Ureter (tissue), 1 donor: ENCODE results near the gene HINFP. TPM values are rescaled to one million over a fixed set of nuclear protein-coding genes. Genes with fewer than 3 reads are reported as not detected.

Experiments used
- DNase-seq: peaks from one replicate; pipeline ENCODE4 v3.0.0-alpha.2; 2020; ENCODE audit warnings: low spot score
- total RNA-seq: library from RNA; stranded (reverse); gene quantifications from one replicate; pipeline ENCODE4 v1.2.4, GENCODE V29; 2023
- donor health status: DM: yes; HTN: yes; CAD: no.

HINFP gene, protein sequence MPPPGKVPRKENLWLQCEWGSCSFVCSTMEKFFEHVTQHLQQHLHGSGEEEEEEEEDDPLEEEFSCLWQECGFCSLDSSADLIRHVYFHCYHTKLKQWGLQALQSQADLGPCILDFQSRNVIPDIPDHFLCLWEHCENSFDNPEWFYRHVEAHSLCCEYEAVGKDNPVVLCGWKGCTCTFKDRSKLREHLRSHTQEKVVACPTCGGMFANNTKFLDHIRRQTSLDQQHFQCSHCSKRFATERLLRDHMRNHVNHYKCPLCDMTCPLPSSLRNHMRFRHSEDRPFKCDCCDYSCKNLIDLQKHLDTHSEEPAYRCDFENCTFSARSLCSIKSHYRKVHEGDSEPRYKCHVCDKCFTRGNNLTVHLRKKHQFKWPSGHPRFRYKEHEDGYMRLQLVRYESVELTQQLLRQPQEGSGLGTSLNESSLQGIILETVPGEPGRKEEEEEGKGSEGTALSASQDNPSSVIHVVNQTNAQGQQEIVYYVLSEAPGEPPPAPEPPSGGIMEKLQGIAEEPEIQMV
- 28.8 TPM for total RNA-seq

DNA sequence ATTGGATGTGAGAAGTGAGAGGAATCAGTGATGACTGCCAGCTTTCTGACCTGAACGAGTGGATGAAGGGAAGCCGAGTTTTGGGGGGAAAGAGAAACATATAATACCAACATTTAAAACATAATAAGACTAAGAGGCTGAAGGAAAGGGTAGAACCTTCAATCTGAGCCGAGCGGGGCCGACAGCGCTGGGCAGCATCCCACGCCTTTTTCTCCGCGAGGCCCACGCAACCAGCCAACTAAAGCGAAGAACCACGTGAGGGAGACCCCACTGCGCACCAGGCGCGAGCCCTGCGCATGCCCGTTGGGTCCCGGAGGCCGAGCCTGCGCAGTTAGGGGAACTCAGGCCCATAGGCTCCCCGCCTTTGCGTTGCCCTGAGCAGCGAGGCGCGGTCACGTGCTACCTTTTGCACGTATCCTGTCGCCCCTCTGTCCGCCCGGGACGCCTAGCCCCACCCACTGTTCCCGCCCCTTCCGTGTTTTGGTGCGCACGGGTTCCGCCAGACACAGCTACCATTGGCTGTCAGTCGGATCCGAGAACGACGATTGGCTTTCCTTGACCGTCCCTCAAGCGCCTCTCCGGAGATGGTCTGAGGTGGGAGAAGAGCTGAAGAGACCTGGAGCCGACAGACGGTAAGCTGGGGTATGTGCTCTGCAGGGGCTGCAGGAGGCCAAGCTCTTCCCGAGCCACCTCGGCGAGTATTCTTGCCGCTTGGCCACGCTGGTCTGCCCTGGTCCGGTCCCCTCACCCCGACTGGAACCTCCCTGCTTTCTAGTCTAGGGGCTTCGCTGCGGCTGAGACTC, at the start of gene HINFP:
Gene HINFP (plus strand): TSS at position 573 of the 803 bp plus-strand sequence. CDS start 5,365 bp downstream, outside the sequence.
- DNase-seq = peak; percentile 100

DNA sequence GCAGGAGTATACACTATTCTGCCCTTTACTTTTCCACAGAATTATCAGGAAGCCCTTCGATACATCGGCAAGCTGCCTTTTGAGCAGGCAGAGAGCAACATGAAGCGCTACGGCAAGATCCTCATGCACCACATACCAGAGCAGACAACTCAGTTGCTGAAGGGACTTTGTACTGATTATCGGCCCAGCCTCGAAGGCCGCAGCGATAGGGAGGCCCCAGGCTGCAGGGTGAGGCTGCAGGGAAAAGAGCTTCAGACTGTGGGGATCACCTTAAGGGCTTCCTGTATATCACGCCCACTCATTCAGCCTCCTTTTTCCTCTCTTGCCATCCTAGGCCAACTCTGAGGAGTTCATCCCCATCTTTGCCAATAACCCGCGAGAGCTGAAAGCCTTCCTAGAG, 43.5 kb upstream of the HINFP start:
- DNase-seq = no peak

DNA sequence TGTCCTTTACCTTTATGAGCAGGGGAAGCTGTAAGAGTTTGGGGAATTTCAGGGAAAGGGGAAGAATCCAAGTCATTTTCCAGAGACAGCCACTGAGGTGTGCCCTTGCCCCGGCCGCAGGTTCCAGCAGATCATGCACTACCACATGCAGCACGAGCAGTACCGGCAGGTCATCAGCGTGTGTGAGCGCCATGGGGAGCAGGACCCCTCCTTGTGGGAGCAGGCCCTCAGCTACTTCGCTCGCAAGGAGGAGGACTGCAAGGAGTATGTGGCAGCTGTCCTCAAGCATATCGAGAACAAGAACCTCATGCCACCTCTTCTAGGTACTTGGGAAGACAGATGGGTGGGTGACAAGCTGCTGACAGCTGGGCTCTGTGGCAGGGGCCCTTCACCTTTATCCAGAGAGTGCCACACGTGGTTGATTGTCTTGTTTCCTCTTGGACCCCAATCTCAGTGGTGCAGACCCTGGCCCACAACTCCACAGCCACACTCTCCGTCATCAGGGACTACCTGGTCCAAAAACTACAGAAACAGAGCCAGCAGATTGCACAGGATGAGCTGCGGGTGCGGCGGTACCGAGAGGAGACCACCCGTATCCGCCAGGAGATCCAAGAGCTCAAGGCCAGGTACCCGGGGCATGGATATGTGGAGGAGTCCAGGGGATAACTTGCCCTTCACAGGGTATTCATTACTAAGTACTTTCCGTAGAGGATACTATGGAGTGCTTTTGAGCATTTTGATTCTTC, 42.5 kb upstream of the HINFP start:
- DNase-seq = no peak

DNA sequence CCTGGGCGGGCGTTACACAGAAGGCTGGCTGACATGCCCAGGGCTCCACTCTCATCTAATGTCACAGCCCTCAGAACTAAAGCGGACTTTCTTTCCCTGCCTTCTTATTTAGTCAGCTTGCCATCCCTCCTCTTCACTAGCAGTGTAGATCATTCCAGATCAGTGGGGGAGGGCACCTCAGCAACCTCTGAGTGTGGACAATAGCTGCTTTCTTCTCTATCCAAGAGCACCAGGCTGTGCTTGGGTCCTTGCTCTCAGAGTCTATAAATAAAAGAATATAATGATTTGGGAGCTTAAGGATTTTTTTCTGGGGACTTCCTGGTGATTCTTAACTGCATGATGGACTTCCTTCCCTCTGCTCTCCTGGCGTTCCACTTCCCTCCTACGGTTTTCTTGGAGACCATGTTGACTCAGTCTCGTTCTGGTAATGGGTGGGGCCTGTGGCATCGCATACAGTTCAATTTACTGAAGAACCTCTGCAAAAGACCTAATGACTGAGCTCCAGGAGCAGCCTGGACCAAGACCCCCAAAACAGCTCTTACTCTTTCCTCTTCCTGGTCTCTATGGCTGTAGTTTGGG, 39.6 kb upstream of the HINFP start:
- DNase-seq = no peak

DNA sequence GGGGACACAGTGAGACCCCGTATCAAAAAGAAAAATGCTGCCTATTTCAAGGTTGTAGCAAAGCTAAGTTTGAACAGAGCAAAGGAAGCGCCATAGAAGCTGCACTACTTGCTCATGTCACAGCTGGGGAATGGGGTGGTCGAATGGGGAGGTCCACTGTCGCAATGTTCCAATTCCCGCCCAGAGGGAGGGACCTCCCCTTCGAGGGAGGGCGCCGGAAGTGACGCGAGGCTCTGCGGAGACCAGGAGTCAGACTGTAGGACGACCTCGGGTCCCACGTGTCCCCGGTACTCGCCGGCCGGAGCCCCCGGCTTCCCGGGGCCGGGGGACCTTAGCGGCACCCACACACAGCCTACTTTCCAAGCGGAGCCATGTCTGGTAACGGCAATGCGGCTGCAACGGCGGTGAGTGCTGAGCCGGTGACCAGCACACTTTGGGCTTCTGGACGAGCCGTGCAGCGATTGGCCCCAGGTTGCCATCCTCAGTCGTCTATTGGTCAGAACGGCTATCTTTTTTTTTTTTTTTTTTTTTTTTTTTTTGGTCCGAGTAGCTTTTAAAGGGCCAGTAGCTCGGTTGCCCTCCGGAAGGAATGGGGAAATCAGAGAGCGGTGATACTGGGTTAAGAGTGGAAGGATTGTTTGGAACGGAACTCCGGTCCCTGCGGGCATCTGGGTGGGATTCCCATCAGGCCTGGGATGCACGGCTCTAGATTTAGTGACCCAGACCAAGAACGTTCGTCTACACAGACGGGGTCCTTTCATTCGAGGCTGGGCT, 36.5 kb upstream of the HINFP start, which contains the start of gene HMBS:
Gene HMBS (plus strand): TSS at position 219 of the 774 bp plus-strand sequence. CDS start 153 bp downstream, at position 372.
- DNase-seq = peak; percentile 95

DNA sequence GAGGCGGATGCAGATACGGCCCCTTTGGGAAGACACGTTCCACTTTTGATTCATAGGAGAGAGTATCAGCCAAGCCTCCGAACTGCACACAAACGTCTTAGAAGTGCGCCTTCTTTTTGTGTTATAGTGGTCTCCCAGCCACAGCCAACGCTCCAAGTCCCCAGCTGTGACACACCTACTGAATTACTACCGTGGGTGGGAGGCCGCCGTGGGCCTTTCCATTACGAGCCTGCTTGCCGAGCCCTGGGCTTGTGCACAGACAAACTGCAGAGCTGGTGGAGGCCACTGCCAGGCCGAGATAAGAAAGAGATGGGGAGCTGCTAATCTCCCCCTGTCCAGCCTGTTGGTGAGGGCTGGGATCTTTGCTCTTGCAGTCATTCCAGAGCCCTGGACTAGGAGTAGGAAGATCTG, 35.9 kb upstream of the HINFP start:
- no peak for DNase-seq

DNA sequence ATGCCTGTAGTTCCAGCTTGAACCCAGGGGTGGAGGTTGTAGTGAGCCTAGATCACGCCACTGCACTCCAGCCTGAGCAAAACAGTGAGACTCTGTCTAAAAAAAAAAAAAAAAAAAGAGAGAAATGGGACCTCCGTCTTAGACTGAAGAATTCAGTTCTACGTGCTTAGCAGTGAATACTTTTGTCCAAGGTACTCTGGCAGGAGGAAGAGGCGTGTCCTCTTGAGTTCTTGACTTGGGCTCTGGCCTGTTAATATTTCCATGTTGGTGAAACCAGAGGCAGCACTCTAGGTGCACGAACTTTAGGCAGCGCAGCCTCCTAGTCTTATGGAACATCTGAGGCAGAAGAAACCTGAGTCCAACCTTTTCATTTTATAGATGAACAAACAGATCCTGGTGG, 34.3 kb upstream of the HINFP start:
- no peak for DNase-seq

DNA sequence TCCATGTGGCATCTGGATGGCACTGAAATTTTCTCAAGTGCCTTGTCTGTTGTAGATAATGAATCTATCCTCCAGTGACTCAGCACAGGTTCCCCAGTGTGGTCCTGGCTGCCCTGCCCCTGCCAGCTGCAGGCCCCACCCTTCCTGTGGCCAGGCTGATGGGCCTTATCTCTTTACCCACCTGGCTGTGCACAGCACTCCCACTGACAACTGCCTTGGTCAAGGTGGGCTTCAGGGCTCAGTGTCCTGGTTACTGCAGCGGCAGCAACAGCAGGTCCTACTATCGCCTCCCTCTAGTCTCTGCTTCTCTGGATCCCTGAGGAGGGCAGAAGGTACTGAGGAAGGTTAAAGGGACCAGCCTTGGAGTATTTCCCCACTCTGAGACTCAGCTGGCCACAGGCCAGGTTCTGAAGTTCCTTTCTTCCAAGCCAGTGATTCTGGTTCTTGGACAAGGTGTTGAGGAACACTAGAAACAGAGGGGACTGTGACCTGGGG, 33.6 kb upstream of the HINFP start:
- DNase-seq = no peak

DNA sequence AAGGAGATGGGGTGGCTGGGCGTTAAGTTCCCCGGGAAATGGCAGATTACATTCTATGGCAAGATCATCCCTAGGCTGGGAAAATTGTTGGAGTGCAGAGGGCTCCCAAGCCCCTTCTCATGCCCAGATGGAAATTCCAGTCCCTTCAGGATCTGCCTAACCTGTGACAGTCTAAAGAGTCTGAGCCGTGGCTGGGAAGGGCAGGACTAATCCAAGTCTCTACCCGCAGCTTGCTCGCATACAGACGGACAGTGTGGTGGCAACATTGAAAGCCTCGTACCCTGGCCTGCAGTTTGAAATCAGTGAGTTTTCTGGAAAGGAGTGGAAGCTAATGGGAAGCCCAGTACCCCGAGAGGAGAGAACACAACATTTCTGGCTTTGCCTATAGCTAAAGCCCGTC, 33.0 kb upstream of the HINFP start:
- DNase-seq = no peak

DNA sequence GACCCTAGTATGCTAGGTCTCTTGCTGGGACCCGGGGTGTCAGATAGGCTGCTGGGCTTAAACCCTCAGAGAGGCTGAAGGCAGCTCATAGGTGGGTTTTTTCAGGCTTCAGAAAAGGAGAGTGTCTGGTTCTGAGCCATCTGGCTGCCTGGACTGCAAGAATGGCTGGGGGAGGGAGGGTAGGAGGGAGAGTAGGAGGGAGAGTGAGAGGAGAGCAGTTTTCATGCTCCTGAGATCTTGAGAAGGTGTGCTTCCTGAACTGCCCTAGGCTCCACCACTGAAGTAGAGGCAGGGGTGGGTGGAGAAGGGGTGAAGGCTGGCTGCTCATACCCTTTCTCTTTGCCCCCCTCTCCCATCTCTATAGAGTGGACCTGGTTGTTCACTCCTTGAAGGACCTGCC, 32.1 kb upstream of the HINFP start:
- no peak for DNase-seq

DNA sequence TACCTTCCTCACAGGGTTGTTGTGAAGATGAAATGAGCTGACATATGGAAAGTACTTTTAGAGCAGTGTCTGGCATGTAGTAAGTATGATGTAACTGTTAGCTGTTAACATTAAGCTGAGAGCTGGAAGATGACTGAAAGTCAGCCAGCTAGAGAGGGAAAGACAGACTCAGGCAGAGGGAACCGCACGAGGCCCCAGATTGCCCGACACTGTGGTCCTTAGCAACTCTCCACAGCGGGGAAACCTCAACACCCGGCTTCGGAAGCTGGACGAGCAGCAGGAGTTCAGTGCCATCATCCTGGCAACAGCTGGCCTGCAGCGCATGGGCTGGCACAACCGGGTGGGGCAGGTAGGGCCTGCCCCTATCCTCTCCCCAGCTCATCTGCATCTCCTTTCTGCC, 30.2 kb upstream of the HINFP start:
- no peak for DNase-seq

DNA sequence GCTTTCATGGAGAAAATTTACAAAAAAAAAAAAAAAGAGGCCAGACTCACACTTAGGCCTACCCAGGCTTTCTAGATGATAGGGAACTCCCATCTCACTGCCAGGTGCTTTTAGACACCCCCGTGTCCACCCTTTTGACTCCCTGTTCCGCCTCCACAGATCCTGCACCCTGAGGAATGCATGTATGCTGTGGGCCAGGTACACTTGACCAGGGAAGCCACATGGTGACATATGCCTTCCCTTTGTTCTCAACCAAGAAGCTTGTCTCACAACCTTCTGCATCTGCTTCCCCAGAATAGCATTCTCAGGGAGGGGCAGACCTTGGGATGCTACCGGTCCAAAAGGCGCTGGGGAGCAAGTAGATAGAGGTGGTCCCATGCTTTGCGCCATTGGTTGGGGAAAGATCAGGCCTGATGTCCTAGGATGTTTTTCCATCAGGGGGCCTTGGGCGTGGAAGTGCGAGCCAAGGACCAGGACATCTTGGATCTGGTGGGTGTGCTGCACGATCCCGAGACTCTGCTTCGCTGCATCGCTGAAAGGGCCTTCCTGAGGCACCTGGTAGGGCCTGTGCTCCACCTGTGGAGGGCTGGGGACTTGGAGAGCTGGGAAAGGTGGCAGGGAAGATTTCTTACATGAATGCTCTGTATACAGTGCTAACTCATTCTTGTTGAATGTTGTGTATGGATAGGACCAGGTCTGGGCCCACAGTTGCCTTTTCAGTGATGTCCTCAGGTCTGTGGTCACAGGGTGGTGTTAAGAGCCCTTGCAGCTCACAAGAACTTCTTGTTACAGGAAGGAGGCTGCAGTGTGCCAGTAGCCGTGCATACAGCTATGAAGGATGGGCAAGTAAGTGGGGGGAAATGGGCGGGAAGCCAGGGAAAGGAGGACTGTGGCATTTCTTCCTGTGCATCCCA, 29.2 kb upstream of the HINFP start:
- DNase-seq = no peak

DNA sequence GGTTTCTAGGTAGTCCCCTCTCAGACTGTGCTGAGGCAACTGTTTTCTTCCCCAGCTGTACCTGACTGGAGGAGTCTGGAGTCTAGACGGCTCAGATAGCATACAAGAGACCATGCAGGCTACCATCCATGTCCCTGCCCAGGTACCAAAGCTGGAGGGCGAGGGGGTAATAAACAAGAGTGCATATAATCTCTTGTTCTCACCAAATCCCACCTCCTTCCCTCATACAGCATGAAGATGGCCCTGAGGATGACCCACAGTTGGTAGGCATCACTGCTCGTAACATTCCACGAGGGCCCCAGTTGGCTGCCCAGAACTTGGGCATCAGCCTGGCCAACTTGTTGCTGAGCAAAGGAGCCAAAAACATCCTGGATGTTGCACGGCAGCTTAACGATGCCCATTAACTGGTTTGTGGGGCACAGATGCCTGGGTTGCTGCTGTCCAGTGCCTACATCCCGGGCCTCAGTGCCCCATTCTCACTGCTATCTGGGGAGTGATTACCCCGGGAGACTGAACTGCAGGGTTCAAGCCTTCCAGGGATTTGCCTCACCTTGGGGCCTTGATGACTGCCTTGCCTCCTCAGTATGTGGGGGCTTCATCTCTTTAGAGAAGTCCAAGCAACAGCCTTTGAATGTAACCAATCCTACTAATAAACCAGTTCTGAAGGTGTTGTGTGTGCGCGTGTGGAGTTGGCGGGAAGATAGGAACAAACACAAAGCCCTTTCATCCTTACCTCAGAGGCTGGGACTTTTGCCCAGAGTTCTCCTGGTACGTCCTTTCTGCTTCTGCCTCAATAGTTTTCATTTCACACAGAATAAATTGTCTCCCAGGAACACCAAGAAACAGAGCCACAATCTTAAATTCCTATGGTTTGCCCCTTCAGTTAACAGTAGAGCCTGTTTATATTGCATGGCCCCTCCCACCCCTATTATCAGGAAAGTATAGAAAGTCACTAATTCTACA, 28.2 kb upstream of the HINFP start:
- no peak for DNase-seq

DNA sequence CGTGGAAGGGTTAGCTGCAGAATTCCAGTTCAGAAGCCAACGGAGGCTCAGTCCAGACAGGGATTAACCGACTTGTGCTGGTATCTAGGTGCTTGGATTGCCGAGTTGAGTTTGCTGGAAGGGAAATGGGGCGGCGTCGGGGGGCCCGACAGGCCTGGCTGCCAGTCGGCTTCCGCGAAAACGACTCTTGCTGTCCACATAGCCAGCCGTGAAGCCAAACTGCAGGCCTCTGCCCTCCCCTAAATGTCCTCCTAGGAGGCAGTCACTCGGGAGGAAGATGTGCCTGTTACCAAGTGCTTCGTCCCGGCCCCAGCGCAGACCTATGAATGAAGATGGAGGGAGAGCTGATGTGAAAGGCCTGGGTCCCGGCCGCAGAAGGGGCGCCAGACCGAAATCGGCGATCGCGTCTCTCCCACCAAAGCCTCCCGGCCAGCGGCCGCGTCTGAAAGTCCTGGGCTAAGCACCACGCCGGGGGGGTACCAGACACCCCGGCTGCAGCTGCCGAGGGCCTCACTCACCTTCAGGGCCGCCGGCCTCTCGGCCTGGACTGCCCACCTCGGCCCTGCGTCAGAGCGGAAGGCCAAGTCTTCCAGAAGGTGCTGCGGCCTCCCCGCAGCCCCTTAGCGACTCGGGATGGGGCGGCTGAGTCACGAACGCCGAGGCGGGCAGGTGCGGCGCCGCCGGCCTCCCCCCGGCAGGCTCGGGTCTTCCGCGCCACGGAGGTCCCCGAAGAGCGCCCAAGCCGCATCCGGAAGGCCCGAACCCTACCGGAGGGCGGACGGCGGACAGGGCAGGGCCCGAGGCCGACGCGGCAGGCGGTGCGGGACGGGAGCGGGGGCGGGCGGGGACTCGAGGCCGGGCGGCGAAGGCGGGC, 27.2 kb upstream of the HINFP start:
- peak; percentile 58 for DNase-seq

DNA sequence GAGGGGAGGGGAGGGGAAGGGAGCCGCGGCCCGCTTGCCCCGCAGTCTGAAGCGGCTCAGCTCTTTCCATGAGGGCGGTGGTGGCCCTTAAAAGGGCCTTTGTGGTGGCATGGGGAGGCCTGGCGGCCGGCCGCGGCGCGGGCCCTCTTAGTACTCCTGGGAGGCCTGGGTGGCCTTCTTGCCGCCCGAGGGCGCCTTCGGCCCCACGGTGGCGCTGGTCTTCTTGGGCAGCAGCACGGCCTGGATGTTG, 26.6 kb upstream of the HINFP start:
- peak; percentile 82 for DNase-seq

DNA sequence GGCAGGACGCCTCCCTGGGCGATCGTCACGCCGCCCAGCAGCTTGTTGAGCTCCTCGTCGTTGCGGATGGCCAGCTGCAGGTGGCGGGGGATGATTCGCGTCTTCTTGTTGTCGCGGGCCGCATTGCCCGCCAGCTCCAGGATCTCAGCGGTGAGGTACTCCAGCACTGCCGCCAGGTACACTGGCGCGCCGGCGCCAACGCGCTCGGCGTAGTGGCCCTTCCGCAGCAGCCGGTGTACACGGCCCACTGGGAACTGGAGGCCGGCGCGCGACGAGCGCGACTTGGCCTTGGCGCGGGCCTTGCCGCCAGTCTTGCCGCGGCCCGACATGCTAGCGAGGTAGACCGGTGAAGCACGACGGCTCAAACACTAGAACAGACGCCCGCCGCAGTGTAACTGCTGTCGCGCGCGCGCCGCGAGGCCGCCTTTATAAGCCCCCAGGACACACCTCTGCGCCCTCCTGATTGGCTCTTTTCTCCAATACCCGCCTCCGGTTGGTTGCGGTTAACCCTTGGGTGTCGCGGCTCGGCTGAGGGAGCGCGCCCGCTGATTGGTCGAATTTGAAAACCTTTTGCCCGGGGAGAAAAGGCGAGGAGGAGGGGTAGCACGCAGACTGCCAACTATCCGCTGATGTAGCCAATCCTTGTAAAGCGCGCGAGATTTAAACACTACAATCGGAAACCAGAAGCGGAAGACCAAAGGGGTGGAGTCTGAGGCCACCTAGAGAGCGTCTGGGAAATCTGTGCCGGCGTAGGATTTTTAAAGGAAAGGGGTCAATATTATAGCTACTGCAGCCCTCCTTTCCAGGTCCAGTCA, 26.1 kb upstream of the HINFP start:
- DNase-seq = peak; percentile 100

DNA sequence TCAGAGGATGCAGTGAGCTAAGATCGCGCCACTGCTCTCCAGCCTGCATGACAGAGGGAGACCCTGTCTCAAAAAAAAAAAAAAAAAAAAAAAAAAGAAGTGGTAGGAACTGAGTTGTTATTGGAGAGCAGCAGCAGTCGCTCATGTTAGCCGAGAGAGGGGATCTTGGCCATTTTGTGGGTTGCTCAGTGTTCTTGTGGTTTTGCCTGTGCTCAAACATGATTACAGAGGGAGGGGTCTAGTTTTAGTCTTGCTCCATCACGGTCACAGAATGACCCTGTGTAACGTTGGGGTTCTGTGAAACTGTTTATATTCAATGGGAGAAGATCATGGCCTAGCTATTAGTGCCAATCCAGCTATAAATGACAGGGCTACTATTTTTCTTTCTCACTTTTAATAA, 21.7 kb upstream of the HINFP start:
- DNase-seq = no peak
